KOPT-K1 (cell line): Measurements from ENCODE around the gene NEGR1.

ENCODE experiments used
- H3K27ac ChIP-seq: fragments of 200-600 bp; sonication (generic); 2 replicates; pipeline ENCODE4 v1.5.1; 2016; ENCODE audit warnings: antibody characterized with exemption, mild to moderate bottlenecking, low read depth, low read length; ENCODE audit not compliant: poor library complexity, severe bottlenecking
- H3K36me3 ChIP-seq: fragments of 200-600 bp; sonication (generic); 2 replicates; pipeline ENCODE4 v1.5.1; 2017; ENCODE audit warnings: antibody characterized with exemption, mild to moderate bottlenecking, low read length, moderate library complexity; ENCODE audit not compliant: insufficient read depth
- H3K9me3 ChIP-seq: fragments of 200-600 bp; sonication (generic); 2 replicates; pipeline ENCODE4 v1.5.1; 2017; ENCODE audit warnings: antibody characterized with exemption, low read length, mild to moderate bottlenecking; ENCODE audit not compliant: insufficient read depth, poor library complexity, severe bottlenecking

The NEGR1 gene

GRCh38 chr1:72115290-72115689, 167.0 kb downstream of the NEGR1 start:
- Histone ChIP-seq H3K27ac (no peak overlapping the region), H3K9me3 (no peaks in the 10 kb centered on the region), H3K36me3 (no peaks in the 10 kb centered on the region)

GRCh38 chr1:72111662-72112061, 170.7 kb downstream of the NEGR1 start:
- Histone ChIP-seq H3K36me3 (no peaks in the 10 kb centered on the region), H3K9me3 (no peaks in the 10 kb centered on the region), H3K27ac (no peak overlapping the region)

GRCh38 chr1:72109916-72110315, 172.4 kb downstream of the NEGR1 start:
- Histone ChIP-seq H3K36me3 (no peaks in the 10 kb centered on the region), H3K9me3 (no peaks in the 10 kb centered on the region), H3K27ac (no peak overlapping the region)

GRCh38 chr1:72105201-72105600, 177.1 kb downstream of the NEGR1 start:
- no peak overlapping the region for H3K27ac ChIP-seq
- no peaks in the 10 kb centered on the region for H3K9me3 ChIP-seq
- H3K36me3 ChIP-seq, result no peaks in the 10 kb centered on the region

GRCh38 chr1:72101840-72102632, 180.3 kb downstream of the NEGR1 start:
- Histone ChIP-seq H3K27ac (no peak overlapping the region), H3K36me3 (no peaks in the 10 kb centered on the region), H3K9me3 (no peaks in the 10 kb centered on the region)

GRCh38 chr1:72100771-72101170, 181.6 kb downstream of the NEGR1 start:
- Histone ChIP-seq H3K9me3 (no peaks in the 10 kb centered on the region), H3K36me3 (no peaks in the 10 kb centered on the region), H3K27ac (no peak overlapping the region)

- Histone ChIP-seq H3K9me3 (no peaks in the 10 kb centered on the region), H3K27ac (no peak overlapping the region), H3K36me3 (no peaks in the 10 kb centered on the region)
Measured at GRCh38 chr1:72097851-72098570, 184.3 kb downstream of the NEGR1 start.

GRCh38 chr1:72094209-72094608, 188.1 kb downstream of the NEGR1 start:
- H3K27ac ChIP-seq, result no peak overlapping the region
- H3K36me3 ChIP-seq, result no peaks in the 10 kb centered on the region
- no peaks in the 10 kb centered on the region for H3K9me3 ChIP-seq

GRCh38 chr1:72086394-72086793, 195.9 kb downstream of the NEGR1 start:
- no peaks in the 10 kb centered on the region for H3K9me3 ChIP-seq
- H3K36me3 ChIP-seq, result no peaks in the 10 kb centered on the region
- no peak overlapping the region for H3K27ac ChIP-seq

- H3K36me3 ChIP-seq, result no peaks in the 10 kb centered on the region
- no peak overlapping the region for H3K27ac ChIP-seq
Measured at GRCh38 chr1:72075425-72075824, 206.9 kb downstream of the NEGR1 start.

GRCh38 chr1:72066431-72066830, 215.9 kb downstream of the NEGR1 start:
- Histone ChIP-seq H3K27ac (no peak overlapping the region), H3K36me3 (no peaks in the 10 kb centered on the region), H3K9me3 (no peaks in the 10 kb centered on the region)

More at GRCh38 chr1:72075425-72075824, 206.9 kb downstream of the NEGR1 start:
- no peaks in the 10 kb centered on the region for H3K9me3 ChIP-seq

GRCh38 chr1:72064196-72065075, 217.9 kb downstream of the NEGR1 start:
- Histone ChIP-seq H3K27ac (no peak overlapping the region), H3K9me3 (no peaks in the 10 kb centered on the region), H3K36me3 (no peaks in the 10 kb centered on the region)

GRCh38 chr1:72063364-72064044, 218.8 kb downstream of the NEGR1 start:
- Histone ChIP-seq H3K27ac (no peak overlapping the region), H3K9me3 (no peaks in the 10 kb centered on the region), H3K36me3 (no peaks in the 10 kb centered on the region)

- no peaks in the 10 kb centered on the region for H3K36me3 ChIP-seq
- no peak overlapping the region for H3K27ac ChIP-seq
- H3K9me3 ChIP-seq, result no peaks in the 10 kb centered on the region
Measured at GRCh38 chr1:72062584-72062983, 219.8 kb downstream of the NEGR1 start.
